Natural killer cell (primary cell): Measurements from ENCODE around the gene CASP10. TPM values are rescaled to one million over a fixed set of nuclear protein-coding genes. Genes with fewer than 3 reads are reported as not detected.

Source experiments
- ATAC-seq, 3 donors: fragments of 150-1000 bp in 2 of 3; fragments of 200-7000 bp in 1 of 3; cut with Tn5 transposase; 1 replicate in 1 of 3; 2 replicates in 2 of 3; pipeline ENCODE4 v1.10.0; 2021; ENCODE audit warnings: mild to moderate bottlenecking in 2 of 3, moderate library complexity in 2 of 3
- DNase-seq, 2 donors: peaks; one replicate each; pipeline versions ENCODE4 v3.0.0 to v3.0.0-alpha.2; 2013 to 2021; ENCODE audit warnings: mixed read lengths in 1 of 2
- H3K27ac ChIP-seq: one replicate; pipeline ENCODE4 v1.5.1; 2013; ENCODE audit warnings: mild to moderate bottlenecking, low read length
- H3K27me3 ChIP-seq: one replicate; pipeline ENCODE4 v1.6.1; 2013; ENCODE audit warnings: low read length; ENCODE audit not compliant: control insufficient read depth, insufficient read depth
- H3K36me3 ChIP-seq: one replicate; pipeline ENCODE4 v1.6.1; 2013; ENCODE audit warnings: low read length; ENCODE audit not compliant: control insufficient read depth, insufficient read depth
- H3K4me1 ChIP-seq: one replicate; pipeline ENCODE4 v1.6.1; 2013; ENCODE audit warnings: low read length; ENCODE audit not compliant: control insufficient read depth, insufficient read depth
- H3K4me3 ChIP-seq: one replicate; pipeline ENCODE4 v1.5.1; 2013; ENCODE audit warnings: low read length
- H3K9me3 ChIP-seq: one replicate; pipeline ENCODE4 v1.6.1; 2013; ENCODE audit warnings: low read length; ENCODE audit not compliant: control insufficient read depth, insufficient read depth
- H3K27ac Mint-ChIP-seq, 2 donors: one replicate each; pipeline ENCODE4 v1.8.0; 2022; ENCODE audit warnings: mild to moderate bottlenecking in 2 of 2, mixed read lengths in 2 of 2, moderate library complexity in 1 of 2
- H3K27me3 Mint-ChIP-seq, 2 donors: one replicate each; pipeline ENCODE4 v1.8.0; 2022; ENCODE audit warnings: low read depth in 2 of 2, mixed read lengths in 2 of 2
- H3K36me3 Mint-ChIP-seq: one replicate; pipeline ENCODE4 v1.8.0; 2022; ENCODE audit warnings: mixed read lengths
- H3K4me1 Mint-ChIP-seq, 2 donors: one replicate each; pipeline ENCODE4 v1.8.0; 2022; ENCODE audit warnings: mixed read lengths in 2 of 2
- H3K4me3 Mint-ChIP-seq: one replicate; pipeline ENCODE4 v1.8.0; 2022; ENCODE audit warnings: mild to moderate bottlenecking, moderate library complexity, mixed read lengths
- H3K9me3 Mint-ChIP-seq, 2 donors: one replicate each; pipeline ENCODE4 v1.8.0; 2022; ENCODE audit warnings: mixed read lengths in 2 of 2
- CTCF ChIP-seq: fragments of 200-600 bp; IDR thresholded peaks from one replicate; pipeline ENCODE4 v1.8.0; 2022; ENCODE audit warnings: antibody characterized with exemption
- WGBS: methylation state at CpG from one replicate; pipeline ENCODE4 v1.1.7; 2013; ENCODE audit warnings: missing lambda C conversion rate; ENCODE audit not compliant: insufficient coverage; 5-methylcytosine and 5-hydroxymethylcytosine counted together
- intact Hi-C: fragments of 100-400 bp; cut with micrococcal nuclease; formaldehyde crosslinking; loops from one replicate; pipeline ENCODE4 v1.14.2; 2022
- total RNA-seq, 4 donors: library from RNA; stranded (reverse); fragments of 120-200 nt in 1 of 4; gene quantifications; one replicate each; pipeline versions ENCODE4 v1.2.3 to v1.2.4, GENCODE V29; 2013 to 2022

Gene CASP10
- total RNA-seq, 3 donors from 2014 or later (not counting 1 experiment from before 2014, with no cell fraction given), result 67.4 to 101 (median 75.3) TPM

GRCh38 chr2:201257381-201257955 is 74.5 kb downstream of the CASP10 start:
- intact Hi-C loops, result loop anchor here (5.0 kb wide), 1 partner anchor 370 kb away; the partner anchor contains the start of genes NIF3L1 and PPIL3
- peak overlapping the region; percentile 98 for H3K27ac ChIP-seq
- H3K4me1 ChIP-seq, result peaks cover 76% of the 10 kb centered on the region
- Mint-ChIP-seq H3K27ac (peak overlapping the region; percentile 100), H3K4me1 (peaks cover 67 to 77% of the 10 kb centered on the region in 2 donors), H3K9me3 (no peaks in the 10 kb centered on the region), H3K27me3 (no peaks in the 10 kb centered on the region), H3K4me3 (peak overlapping the region; percentile 94), H3K36me3 (no peaks in the 10 kb centered on the region)
- WGBS, result under 1% methylated on average over 10 of the region's 12 CpGs
- DNase-seq (peak; percentile 41 to 82), ATAC-seq (peak; percentile 24 to 50 (median 24))
- peak overlapping the region; percentile 42 for H3K4me3 ChIP-seq
- no peaks in the 10 kb centered on the region for H3K36me3 ChIP-seq
- TF ChIP-seq CTCF, result no peak
- no peaks in the 10 kb centered on the region for H3K27me3 ChIP-seq
- H3K9me3 ChIP-seq, result no peaks in the 10 kb centered on the region

DNA sequence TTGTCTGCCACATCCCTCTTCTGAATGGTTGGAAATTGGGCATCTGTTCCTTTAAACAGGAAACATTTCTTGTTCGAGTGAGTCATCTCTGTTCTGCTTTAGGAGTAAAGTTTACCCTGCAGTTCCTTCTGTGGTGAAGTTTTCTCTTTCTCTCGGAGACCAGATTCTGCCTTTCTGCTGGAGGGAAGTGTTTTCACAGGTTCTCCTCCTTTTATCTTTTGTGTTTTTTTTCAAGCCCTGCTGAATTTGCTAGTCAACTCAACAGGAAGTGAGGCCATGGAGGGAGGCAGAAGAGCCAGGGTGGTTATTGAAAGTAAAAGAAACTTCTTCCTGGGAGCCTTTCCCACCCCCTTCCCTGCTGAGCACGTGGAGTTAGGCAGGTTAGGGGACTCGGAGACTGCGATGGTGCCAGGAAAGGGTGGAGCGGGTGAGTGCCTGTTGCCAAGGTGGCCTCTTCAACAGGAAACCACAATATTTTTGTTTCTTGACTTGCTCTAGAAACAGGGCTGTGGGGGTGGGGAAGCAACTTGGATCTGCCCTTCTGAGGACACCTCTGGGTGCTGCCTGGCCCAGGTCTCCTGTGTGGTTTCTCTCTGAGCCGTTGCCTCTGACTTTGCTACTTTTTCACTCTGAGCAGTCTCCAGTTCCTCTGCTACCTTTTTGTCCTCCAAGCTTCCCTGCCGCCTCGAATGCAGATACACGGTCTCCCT is 75.2 kb downstream of the CASP10 start:
- H3K4me3 Mint-ChIP-seq, result peak overlapping the region; percentile 94
- H3K36me3 ChIP-seq, result no peaks in the 10 kb centered on the region
- H3K27ac ChIP-seq, result peak overlapping the region; percentile 98
- H3K27ac Mint-ChIP-seq, result peak overlapping the region; percentile 100
- H3K9me3 Mint-ChIP-seq, result no peaks in the 10 kb centered on the region
- no peaks in the 10 kb centered on the region for H3K36me3 Mint-ChIP-seq
- ATAC-seq, result peak; percentile 53 to 83 (median 73)
- H3K4me1 Mint-ChIP-seq, result peaks cover 66 to 77% of the 10 kb centered on the region in 2 donors
- peak; percentile 75 to 97 for DNase-seq
- under 1% methylated on average over 10 of the region's 10 CpGs for WGBS
- TF ChIP-seq CTCF, result no peak
- no peaks in the 10 kb centered on the region for H3K9me3 ChIP-seq
- intact Hi-C loops, result loop anchor here (1.0 to 5.0 kb wide), 3 partner anchors 22 to 371 kb away; partner anchors contain the start of genes NIF3L1 and PPIL3
- H3K4me3 ChIP-seq, result peak overlapping the region; percentile 42
- H3K4me1 ChIP-seq, result peaks cover 71% of the 10 kb centered on the region
- H3K27me3 Mint-ChIP-seq, result no peaks in the 10 kb centered on the region
- no peaks in the 10 kb centered on the region for H3K27me3 ChIP-seq

DNA sequence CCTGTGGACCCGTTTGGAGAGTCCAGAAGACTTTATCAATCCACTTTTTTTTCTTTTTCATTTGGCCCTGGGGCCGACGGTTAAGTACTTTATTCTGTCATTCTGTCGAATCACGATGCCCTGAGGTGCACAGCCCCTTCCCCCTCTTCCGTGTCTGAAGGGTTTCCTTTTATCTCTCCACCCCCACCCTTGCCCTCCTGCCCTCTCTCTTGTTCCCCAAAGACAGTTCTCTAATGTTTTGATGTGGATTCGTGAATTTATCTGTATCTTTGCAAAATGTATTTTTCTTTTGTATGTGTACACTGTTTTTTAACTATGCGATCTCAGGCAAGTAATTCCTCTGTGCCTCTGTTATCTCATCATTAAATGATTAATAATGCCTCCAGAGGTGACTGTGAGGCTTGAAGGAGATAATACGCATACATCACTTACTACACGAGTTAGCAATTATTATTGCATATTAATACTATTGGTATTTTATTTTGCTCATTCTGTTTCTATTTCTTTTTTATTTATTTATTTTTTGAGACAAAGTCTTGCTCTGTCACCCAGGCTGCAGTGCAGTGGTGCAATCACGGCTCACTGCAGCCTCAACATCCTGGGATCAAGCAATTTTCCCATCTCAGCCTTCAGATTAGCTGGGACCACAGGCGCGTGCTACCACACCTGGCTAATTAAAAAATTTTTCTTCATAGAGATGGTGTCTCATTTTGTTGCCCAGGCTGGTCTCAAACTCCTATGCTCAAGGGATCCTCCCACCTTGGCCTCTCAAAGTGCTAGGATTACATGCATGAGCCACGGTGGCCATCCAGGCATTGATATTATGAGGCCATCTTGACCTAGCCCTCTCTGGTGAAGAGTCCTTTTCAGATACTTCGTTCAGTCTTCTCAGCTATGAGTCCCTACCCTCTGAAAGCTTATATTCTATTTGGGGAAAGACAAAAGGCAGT is 76.0 kb downstream of the CASP10 start:
- DNase-seq, result no peak
- H3K4me1 ChIP-seq, result peaks cover 64% of the 10 kb centered on the region
- no peaks in the 10 kb centered on the region for H3K27me3 Mint-ChIP-seq
- H3K9me3 Mint-ChIP-seq, result no peaks in the 10 kb centered on the region
- peak overlapping the region; percentile 98 for H3K27ac ChIP-seq
- TF ChIP-seq CTCF, result no peak
- no peaks in the 10 kb centered on the region for H3K27me3 ChIP-seq
- peak overlapping the region; percentile 100 for H3K27ac Mint-ChIP-seq
- H3K36me3 ChIP-seq, result no peaks in the 10 kb centered on the region
- H3K9me3 ChIP-seq, result no peaks in the 10 kb centered on the region
- H3K4me3 ChIP-seq, result peak overlapping the region; percentile 42
- peaks cover 69 to 81% of the 10 kb centered on the region in 2 donors for H3K4me1 Mint-ChIP-seq
- ATAC-seq, result peak in 2 of 3 donors; percentile 3 to 21
- no peaks in the 10 kb centered on the region for H3K36me3 Mint-ChIP-seq
- 22% methylated on average over 10 of the region's 15 CpGs for WGBS
- peak overlapping the region; percentile 94 for H3K4me3 Mint-ChIP-seq
- intact Hi-C loops, result loop anchor here (1.0 to 5.0 kb wide), 3 partner anchors 23 to 372 kb away; partner anchors contain the start of genes NIF3L1 and PPIL3
